Measurements from ENCODE around the gene SLC39A9. TPM values are rescaled to one million over a fixed set of nuclear protein-coding genes. Genes with fewer than 3 reads are reported as not detected.

Gene SLC39A9
- total and polyA plus RNA-seq, 9 donors, result 15.9 to 54.5 (median 40.4) TPM

- no peak for DNase-seq
- no peaks in the 10 kb centered on the region for H3K27me3 ChIP-seq
- no peaks in the 10 kb centered on the region for H3K4me1 ChIP-seq (ENCODE audit: insufficient read depth)
- no peaks in the 10 kb centered on the region for H3K9me3 ChIP-seq
- 81 to 100% (median 85%) methylated on average over 2 to 4 of the region's 4 CpGs for WGBS, 3 donors
- H3K27ac ChIP-seq, result no peak overlapping the region
- intact Hi-C loops (cut with DNase I), result no loop called here
- no peaks in the 10 kb centered on the region for H3K36me3 ChIP-seq
- TF ChIP-seq CTCF (IDR thresholded peaks at IDR 0.05), result no peak
- no peak for TF ChIP-seq EP300 (IDR thresholded peaks at IDR 0.05)
- TF ChIP-seq POLR2A (IDR thresholded peaks at IDR 0.05), result no peak
- no peak overlapping the region for H3K4me3 ChIP-seq
Observed at GRCh38 chr14:69500736-69501135, 102.2 kb downstream of the SLC39A9 start.

- no peaks in the 10 kb centered on the region for H3K36me3 ChIP-seq
- no peak overlapping the region for H3K4me3 ChIP-seq
- 31 to 54% (median 49%) methylated on average over 4 of the region's 4 CpGs for WGBS, 3 donors
- H3K27ac ChIP-seq, result no peak overlapping the region
- no peaks in the 10 kb centered on the region for H3K9me3 ChIP-seq
- intact Hi-C loops (cut with DNase I), result no loop called here
- no peaks in the 10 kb centered on the region for H3K4me1 ChIP-seq (ENCODE audit: insufficient read depth)
- peak in 1 of 5 donors; percentile 41 for DNase-seq
- TF ChIP-seq CTCF (IDR thresholded peaks at IDR 0.05) (no peak), POLR2A (IDR thresholded peaks at IDR 0.05) (no peak), EP300 (IDR thresholded peaks at IDR 0.05) (no peak)
- H3K27me3 ChIP-seq, result no peaks in the 10 kb centered on the region
Observed at GRCh38 chr14:69501423-69501838, 102.9 kb downstream of the SLC39A9 start.

- 94 to 100% (median 97%) methylated on average over 1 of the region's 1 CpG for WGBS, 3 donors
- intact Hi-C loops (cut with DNase I), result no loop called here
- H3K36me3 ChIP-seq, result no peaks in the 10 kb centered on the region
- H3K4me1 ChIP-seq (ENCODE audit: insufficient read depth), result no peaks in the 10 kb centered on the region
- no peaks in the 10 kb centered on the region for H3K27me3 ChIP-seq
- no peaks in the 10 kb centered on the region for H3K9me3 ChIP-seq
- no peak for DNase-seq
- TF ChIP-seq CTCF (IDR thresholded peaks at IDR 0.05) (no peak), EP300 (IDR thresholded peaks at IDR 0.05) (no peak), POLR2A (IDR thresholded peaks at IDR 0.05) (no peak)
- H3K27ac ChIP-seq, result no peak overlapping the region
- H3K4me3 ChIP-seq, result no peak overlapping the region
Observed at GRCh38 chr14:69504775-69505174, 106.3 kb downstream of the SLC39A9 start.

- WGBS, 3 donors, result 71 to 77% (median 74%) methylated on average over 8 of the region's 8 CpGs
- Histone ChIP-seq H3K36me3 (no peaks in the 10 kb centered on the region), H3K9me3 (no peaks in the 10 kb centered on the region), H3K27me3 (no peaks in the 10 kb centered on the region), H3K4me1 (ENCODE audit: insufficient read depth) (no peaks in the 10 kb centered on the region), H3K4me3 (no peak overlapping the region), H3K27ac (no peak overlapping the region)
- intact Hi-C loops (cut with DNase I), result no loop called here
- DNase-seq, result no peak
- TF ChIP-seq CTCF (IDR thresholded peaks at IDR 0.05), result no peak
- no peak for TF ChIP-seq EP300 (IDR thresholded peaks at IDR 0.05)
- TF ChIP-seq POLR2A (IDR thresholded peaks at IDR 0.05), result no peak
Observed at GRCh38 chr14:69505338-69506240, 107.1 kb downstream of the SLC39A9 start.
